Activated naive CD8-positive, alpha-beta T cell treated with anti-CD3 and anti-CD28 coated beads, Interleukin-2, amount 10 ng/mL, durations not matched to agents 7 days and 5 days (primary cell): ENCODE data around the gene RDX. TPM values are rescaled to one million over a fixed set of nuclear protein-coding genes. Genes with fewer than 3 reads are reported as not detected.
A peak's percentile ranks its signal among the peaks of the same experiment; 100 is the strongest.
"Not testable (repeated sequence)": the region's sequence is repeated elsewhere in the genome, so short reads cannot be mapped to it uniquely, and the experiment has no call there.

Source experiments
- ATAC-seq: fragments of 150-1000 bp; cut with Tn5 transposase; one replicate; pipeline ENCODE4 v1.10.0; 2021; ENCODE audit warnings: low read depth, moderate library complexity
- POLR2A ChIA-PET: fragments of 350-600 bp; sonication (Branson Sonifier 250); formaldehyde crosslinking; loops from one replicate; lab custom pipeline; 2021; ENCODE audit warnings: antibody characterized with exemption; lab: Charles Lee
- DNase-seq: peaks from one replicate; pipeline ENCODE4 v3.0.0; 2021
- H3K27ac Mint-ChIP-seq: one replicate; pipeline ENCODE4 v1.8.0; 2022; ENCODE audit warnings: mild to moderate bottlenecking, mixed read lengths
- H3K27me3 Mint-ChIP-seq: one replicate; pipeline ENCODE4 v1.8.0; 2022; ENCODE audit warnings: mild to moderate bottlenecking, moderate library complexity, mixed read lengths
- H3K36me3 Mint-ChIP-seq: one replicate; pipeline ENCODE4 v1.8.0; 2021; ENCODE audit warnings: mild to moderate bottlenecking, mixed read lengths
- H3K4me1 Mint-ChIP-seq: one replicate; pipeline ENCODE4 v1.8.0; 2021; ENCODE audit warnings: mixed read lengths
- H3K4me3 Mint-ChIP-seq: one replicate; pipeline ENCODE4 v1.8.0; 2022; ENCODE audit warnings: mild to moderate bottlenecking, moderate library complexity, mixed read lengths
- H3K9me3 Mint-ChIP-seq: one replicate; pipeline ENCODE4 v1.8.0; 2021; ENCODE audit warnings: mixed read lengths
- total RNA-seq, 2 experiments: library from RNA; stranded (reverse); gene quantifications; one replicate each; pipeline ENCODE4 v1.2.3, GENCODE V29; 2021

Gene RDX
- total RNA-seq, 2 experiments from 2014 or later: 30.4 to 38.1 TPM

- H3K27me3 Mint-ChIP-seq: no peaks in the 10 kb centered on the region
- H3K36me3 Mint-ChIP-seq: peaks cover 26% of the 10 kb centered on the region
Observed at GRCh38 chr11:110242746-110243145, 53.7 kb downstream of the RDX start.

DNA sequence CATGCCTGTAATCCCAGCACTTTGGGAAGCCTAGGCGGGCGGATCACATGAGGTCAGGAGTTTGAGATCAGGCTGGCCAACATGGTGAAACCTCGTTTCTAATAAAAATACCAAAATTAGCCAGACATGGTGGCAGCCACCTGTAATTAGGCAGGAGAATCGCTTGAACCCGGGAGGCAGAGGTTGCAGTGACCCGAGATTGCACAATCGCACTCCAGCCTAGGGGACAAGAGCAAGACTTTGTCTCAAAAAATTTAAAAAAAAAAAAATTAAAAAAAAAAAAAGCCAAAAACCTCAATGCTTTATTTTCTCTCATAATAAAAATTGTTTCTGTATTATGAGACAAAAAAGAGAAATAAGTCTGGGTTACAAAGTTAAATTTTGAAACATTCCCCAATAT lies 54.2 kb downstream of the RDX start:
- peaks cover 29% of the 10 kb centered on the region for H3K36me3 Mint-ChIP-seq
- no peaks in the 10 kb centered on the region for H3K4me1 Mint-ChIP-seq
- DNase-seq (no peak), ATAC-seq (no peak)
- POLR2A ChIA-PET: no interaction called here
- no peak overlapping the region for H3K4me3 Mint-ChIP-seq
- H3K27ac Mint-ChIP-seq: no peak overlapping the region
- H3K9me3 Mint-ChIP-seq: no peaks in the 10 kb centered on the region
- no peaks in the 10 kb centered on the region for H3K27me3 Mint-ChIP-seq

More at GRCh38 chr11:110242746-110243145, 53.7 kb downstream of the RDX start:
- POLR2A ChIA-PET: no interaction called here
- Mint-ChIP-seq H3K4me1 (no peaks in the 10 kb centered on the region), H3K4me3 (no peak overlapping the region), H3K9me3 (no peaks in the 10 kb centered on the region), H3K27ac (no peak overlapping the region)
- DNase-seq (no peak), ATAC-seq (no peak)

DNA sequence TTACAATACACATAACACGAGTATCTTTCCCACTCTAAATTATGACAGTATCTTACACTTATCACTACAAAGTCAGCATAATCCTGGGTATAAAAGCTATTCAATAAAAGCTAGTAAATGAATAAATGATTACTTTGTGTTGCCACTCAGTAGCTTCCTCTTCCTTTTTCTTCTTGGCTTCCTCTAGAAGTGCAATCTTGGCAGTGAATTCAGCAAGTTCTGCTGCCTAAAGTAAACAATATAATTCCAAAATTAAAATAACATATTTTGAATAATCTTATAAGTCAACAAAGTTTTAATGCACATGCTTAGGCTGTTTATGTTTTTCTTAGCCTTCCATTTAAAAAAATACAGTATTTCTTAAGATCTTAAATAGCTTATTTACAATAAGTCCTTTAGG lies 60.4 kb downstream of the RDX start:
- Mint-ChIP-seq H3K4me1 (no peaks in the 10 kb centered on the region), H3K9me3 (no peaks in the 10 kb centered on the region), H3K36me3 (peaks cover 34% of the 10 kb centered on the region), H3K4me3 (no peak overlapping the region), H3K27me3 (no peaks in the 10 kb centered on the region), H3K27ac (no peak overlapping the region)
- DNase-seq (no peak), ATAC-seq (no peak)
- POLR2A ChIA-PET: no interaction called here

DNA sequence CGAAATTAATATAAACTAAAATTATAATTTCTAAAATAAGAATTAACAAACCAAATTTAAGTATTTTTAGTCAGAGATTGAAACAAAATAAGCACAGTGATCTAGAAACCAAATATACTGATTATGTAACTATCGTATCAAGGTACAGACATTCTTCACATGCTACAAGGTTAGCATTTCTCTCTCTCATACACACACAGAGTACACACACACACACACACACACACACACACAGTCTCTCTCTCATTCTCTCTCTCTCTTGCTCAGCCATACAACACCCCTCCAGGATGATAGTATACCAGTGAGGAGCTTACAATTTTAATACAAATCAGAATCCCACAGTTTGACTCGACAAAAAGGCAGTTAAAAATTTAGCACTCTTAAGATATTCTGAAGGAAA lies 66.0 kb downstream of the RDX start:
- no peaks in the 10 kb centered on the region for H3K9me3 Mint-ChIP-seq
- POLR2A ChIA-PET: no interaction called here
- no peak overlapping the region for H3K27ac Mint-ChIP-seq
- ATAC-seq (no peak), DNase-seq (no peak)
- H3K36me3 Mint-ChIP-seq: peaks cover 38% of the 10 kb centered on the region
- no peak overlapping the region for H3K4me3 Mint-ChIP-seq
- H3K4me1 Mint-ChIP-seq: no peaks in the 10 kb centered on the region
- H3K27me3 Mint-ChIP-seq: no peaks in the 10 kb centered on the region

DNA sequence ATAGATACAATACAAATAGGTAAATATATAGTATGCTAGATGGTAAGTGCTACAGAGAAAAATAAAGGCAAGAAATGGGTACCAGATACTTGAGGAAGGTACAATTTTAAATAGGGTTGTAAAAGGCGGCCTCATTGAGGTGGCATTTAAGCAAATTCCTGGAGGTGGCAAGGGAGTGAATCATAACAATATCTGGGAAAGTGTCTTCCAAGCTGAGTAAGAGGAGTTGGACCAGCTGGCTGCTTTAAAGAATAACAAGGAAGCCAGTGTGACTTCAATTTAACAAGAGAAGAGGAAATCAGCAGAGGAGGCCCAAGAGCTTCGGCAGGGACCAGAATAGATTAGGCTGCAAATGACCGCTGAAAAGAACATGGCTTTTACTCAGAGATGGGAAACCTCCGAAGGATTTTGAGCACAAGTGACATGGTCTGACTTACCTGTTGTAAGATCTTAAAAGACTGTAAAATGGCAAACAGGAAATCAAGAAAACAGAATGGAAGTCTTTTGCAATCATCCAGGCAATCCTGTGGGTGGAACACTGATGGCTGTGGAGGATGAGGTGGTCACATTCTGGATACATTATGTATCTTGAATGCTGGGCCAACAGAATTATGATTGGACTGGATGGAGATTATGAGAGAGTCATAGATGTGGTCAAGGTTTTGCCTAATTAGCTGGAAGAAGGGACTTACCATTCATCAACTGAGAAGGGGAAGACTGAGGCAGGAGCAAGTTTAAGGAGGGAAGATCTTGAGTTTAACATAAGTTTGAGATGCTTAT lies 77.2 kb downstream of the RDX start:
- Mint-ChIP-seq H3K27ac (no peak overlapping the region), H3K4me1 (peaks cover 2% of the 10 kb centered on the region), H3K4me3 (no peak overlapping the region)

GRCh38 chr11:110217936-110218335 lies 78.5 kb downstream of the RDX start:
- H3K27ac Mint-ChIP-seq: no peak overlapping the region
- DNase-seq: no peak
- H3K27me3 Mint-ChIP-seq: no peaks in the 10 kb centered on the region
- H3K36me3 Mint-ChIP-seq: peaks cover 13% of the 10 kb centered on the region
- H3K4me3 Mint-ChIP-seq: no peak overlapping the region
- peaks cover 2% of the 10 kb centered on the region for H3K4me1 Mint-ChIP-seq
- H3K9me3 Mint-ChIP-seq: no peaks in the 10 kb centered on the region
- ATAC-seq: no peak
- POLR2A ChIA-PET: no interaction called here

More for the DNA sequence above, 77.2 kb downstream of the RDX start:
- DNase-seq (no peak), ATAC-seq (no peak)
- POLR2A ChIA-PET: no interaction called here
- no peaks in the 10 kb centered on the region for H3K9me3 Mint-ChIP-seq
- no peaks in the 10 kb centered on the region for H3K27me3 Mint-ChIP-seq
- peaks cover 15% of the 10 kb centered on the region for H3K36me3 Mint-ChIP-seq

DNA sequence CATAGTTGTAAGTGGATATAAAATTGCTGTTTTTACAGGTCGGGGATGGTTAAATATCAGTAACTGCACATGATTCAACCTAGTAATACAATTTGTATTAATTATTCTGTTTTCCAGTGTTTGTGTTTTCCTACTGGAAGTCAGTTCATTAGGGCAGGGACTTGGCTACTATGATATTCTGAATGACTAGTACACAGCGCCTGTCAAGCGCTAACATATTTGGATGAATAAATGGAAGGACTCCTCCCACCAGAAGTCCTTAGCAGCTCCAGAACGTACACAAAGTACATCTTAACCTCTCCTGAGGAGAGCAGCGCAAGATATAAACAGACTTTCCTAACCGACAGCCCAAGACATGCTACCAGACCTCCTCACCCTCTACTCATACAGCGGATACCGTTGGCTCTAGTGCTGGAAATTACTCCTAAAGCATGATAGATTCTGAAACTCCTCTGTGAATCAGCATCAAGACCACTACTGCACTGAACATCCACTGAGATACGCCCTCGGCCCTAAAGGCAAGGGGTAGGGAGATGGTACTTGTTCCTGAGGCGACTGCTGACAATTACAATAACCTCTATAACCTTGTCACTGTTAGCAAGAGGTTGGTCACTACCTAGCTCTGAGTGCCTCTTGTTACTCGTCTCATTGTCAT lies 79.1 kb downstream of the RDX start:
- ATAC-seq: no peak
- no peaks in the 10 kb centered on the region for H3K9me3 Mint-ChIP-seq
- H3K27ac Mint-ChIP-seq: no peak overlapping the region

DNA sequence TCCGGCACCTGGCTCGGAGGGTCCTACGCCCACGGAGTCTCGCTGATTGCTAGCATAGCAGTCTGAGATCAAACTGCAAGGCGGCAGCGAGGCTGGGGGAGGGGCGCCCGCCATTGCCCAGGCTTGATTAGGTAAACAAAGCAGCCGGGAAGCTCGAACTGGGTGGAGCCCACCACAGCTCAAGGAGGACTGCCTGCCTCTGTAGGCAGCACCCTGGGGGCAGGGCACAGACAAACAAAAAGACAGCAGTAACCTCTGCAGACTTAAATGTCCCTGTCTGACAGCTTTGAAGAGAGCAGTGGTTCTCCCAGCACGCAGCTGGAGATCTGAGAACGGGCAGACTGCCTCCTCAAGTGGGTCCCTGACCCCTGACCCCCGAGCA lies 87.1 kb downstream of the RDX start:
- POLR2A ChIA-PET: not testable (repeated sequence)

More for the DNA sequence above, 79.1 kb downstream of the RDX start:
- Mint-ChIP-seq H3K4me1 (peaks cover 2% of the 10 kb centered on the region), H3K27me3 (no peaks in the 10 kb centered on the region), H3K36me3 (peaks cover 11% of the 10 kb centered on the region), H3K4me3 (no peak overlapping the region)
- POLR2A ChIA-PET: no interaction called here
- no peak for DNase-seq

DNA sequence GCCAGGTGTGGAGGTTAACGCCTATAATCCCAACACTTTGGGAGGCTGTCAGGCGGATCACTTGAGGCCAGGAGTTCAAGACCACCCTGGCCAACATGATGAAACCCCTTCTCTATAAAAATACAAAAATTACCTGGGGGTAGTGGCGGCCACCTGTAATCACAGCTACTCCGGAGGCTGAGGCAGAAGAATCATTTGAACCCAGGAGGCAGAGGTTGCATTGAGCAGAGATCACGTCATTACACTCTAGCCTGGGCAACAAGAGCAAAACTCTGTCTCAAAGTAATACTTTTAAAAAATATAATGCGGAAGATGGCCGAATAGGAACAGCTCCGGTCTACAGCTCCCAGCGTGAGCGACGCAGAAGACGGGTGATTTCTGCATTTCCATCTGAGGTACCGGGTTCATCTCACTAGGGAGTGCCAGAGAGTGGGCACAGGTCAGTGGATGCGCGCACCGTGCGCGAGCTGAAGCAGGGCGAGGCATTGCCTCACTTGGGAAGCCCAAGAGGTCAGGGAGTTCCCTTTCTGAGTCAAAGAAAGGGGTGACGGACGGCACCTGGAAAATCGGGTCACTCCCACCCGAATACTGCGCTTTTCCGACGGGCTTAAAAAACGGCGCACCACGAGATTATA lies 87.6 kb downstream of the RDX start:
- H3K27ac Mint-ChIP-seq, H3K36me3 Mint-ChIP-seq, POLR2A ChIA-PET, H3K4me1 Mint-ChIP-seq, ATAC-seq, DNase-seq, H3K9me3 Mint-ChIP-seq, H3K27me3 Mint-ChIP-seq: not testable (repeated sequence)
- peak overlapping the region; percentile 68 for H3K4me3 Mint-ChIP-seq

More for the DNA sequence above, 87.1 kb downstream of the RDX start:
- peak overlapping the region; percentile 68 for H3K4me3 Mint-ChIP-seq
- H3K27me3 Mint-ChIP-seq, DNase-seq, H3K4me1 Mint-ChIP-seq, H3K36me3 Mint-ChIP-seq, ATAC-seq, H3K9me3 Mint-ChIP-seq, H3K27ac Mint-ChIP-seq: not testable (repeated sequence)

DNA sequence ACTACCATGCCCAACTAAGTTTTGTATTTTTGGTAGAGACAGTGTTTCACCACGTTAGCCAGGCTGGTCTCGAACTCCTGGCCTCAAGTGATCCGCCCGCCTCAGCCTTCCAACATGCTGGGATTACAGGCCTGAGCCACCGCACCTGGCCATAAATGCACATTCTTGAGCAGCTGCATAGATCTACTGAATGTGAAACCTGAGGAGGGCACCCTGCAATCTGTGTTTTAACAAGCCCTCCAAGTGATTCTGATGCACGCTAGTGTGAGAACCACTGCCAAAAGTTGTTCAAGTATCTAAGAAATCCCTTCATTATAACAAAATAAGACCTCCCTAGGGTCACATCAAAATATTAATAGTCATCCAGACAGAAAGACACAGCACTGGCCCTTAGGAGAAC lies 89.3 kb downstream of the RDX start:
- Mint-ChIP-seq H3K4me1 (no peaks in the 10 kb centered on the region), H3K4me3 (no peak overlapping the region), H3K36me3 (no peaks in the 10 kb centered on the region), H3K27ac (no peak overlapping the region), H3K27me3 (peaks cover 7% of the 10 kb centered on the region), H3K9me3 (no peaks in the 10 kb centered on the region)
- POLR2A ChIA-PET: no interaction called here
- ATAC-seq: no peak
- DNase-seq: no peak

GRCh38 chr11:110200836-110201235 lies 95.6 kb downstream of the RDX start:
- POLR2A ChIA-PET: interaction anchor here (1.0 kb wide), 1 partner anchor 230 kb away, joined by 3 read pairs; no protein-coding TSS in a partner anchor
- no peaks in the 10 kb centered on the region for H3K9me3 Mint-ChIP-seq
- no peak for DNase-seq

DNA sequence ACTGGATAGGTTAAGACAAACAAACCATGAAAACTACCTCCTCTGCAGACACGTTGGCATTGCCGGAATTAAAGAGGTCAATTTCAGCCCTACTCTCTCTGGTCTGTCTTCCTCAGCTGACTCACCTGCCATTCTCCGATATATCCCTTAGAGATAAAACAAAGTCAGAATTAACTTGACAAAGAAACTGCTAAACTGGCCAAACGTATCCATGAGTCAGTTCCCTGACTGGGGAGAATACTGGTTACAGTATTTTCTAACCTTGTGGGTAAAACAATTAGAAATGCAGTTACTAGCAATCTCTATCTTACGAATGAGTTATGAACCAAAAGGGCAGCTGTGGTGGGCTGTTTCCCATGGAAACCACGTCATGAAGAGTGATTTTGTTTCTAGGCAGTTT lies 96.2 kb downstream of the RDX start:
- DNase-seq (no peak), ATAC-seq (no peak)
- peaks cover 7% of the 10 kb centered on the region for H3K27me3 Mint-ChIP-seq
- POLR2A ChIA-PET: no interaction called here
- no peaks in the 10 kb centered on the region for H3K36me3 Mint-ChIP-seq
- no peaks in the 10 kb centered on the region for H3K4me1 Mint-ChIP-seq
- H3K4me3 Mint-ChIP-seq: no peak overlapping the region
- H3K27ac Mint-ChIP-seq: no peak overlapping the region
- H3K9me3 Mint-ChIP-seq: no peaks in the 10 kb centered on the region

More at GRCh38 chr11:110200836-110201235, 95.6 kb downstream of the RDX start:
- H3K27ac Mint-ChIP-seq: no peak overlapping the region
- ATAC-seq: no peak
- no peaks in the 10 kb centered on the region for H3K36me3 Mint-ChIP-seq
- H3K4me3 Mint-ChIP-seq: no peak overlapping the region
- H3K4me1 Mint-ChIP-seq: no peaks in the 10 kb centered on the region
- H3K27me3 Mint-ChIP-seq: peaks cover 7% of the 10 kb centered on the region

DNA sequence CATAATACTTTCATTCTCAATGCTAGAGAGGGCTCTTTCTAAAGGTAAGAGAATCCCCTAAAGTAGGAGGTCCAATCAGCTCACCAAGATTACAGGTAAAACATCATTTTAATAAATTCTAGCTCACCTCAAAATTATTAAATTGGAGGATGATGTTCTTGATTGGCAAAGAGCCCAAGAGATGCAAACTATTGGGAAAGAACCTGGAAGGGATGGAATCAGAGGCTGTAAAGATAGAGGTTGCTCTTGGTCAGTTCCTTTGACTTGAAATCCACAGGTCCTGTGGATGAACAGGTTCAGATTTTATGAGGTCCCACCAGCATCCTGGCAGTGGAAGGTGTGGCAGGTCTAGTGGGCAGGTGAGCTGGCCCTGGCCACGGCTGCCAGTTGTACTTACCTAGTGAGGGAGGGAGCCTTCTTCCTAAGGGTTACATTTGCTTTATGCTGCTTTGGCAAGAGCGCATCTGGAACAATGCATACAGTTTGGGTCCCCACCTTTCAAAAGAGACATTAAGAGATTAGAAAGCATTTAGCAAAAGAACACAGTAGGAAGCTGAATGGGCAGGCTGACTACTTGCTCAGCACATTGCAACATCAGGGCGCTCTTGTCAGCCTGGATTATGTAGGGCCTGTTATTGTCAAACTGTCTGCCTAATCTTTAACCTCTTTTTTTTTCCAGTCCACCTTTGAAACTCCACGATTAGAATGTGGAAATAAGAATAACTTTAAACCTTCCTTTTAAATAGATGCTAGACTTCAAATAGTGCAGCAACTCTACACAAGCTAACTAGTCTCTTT lies 97.0 kb downstream of the RDX start:
- Mint-ChIP-seq H3K27ac (no peak overlapping the region), H3K36me3 (no peaks in the 10 kb centered on the region), H3K4me3 (no peak overlapping the region), H3K27me3 (peaks cover 3% of the 10 kb centered on the region), H3K4me1 (no peaks in the 10 kb centered on the region), H3K9me3 (no peaks in the 10 kb centered on the region)
- POLR2A ChIA-PET: no interaction called here
- ATAC-seq: no peak
- DNase-seq: no peak
